Raji (cell line): ENCODE measurements around the gene TRIM45.

Experiments
- POLR2A ChIP-seq: IDR thresholded peaks from 2 replicates; pipeline ENCODE4 v1.6.1; 2011; ENCODE audit warnings: low read depth, low read length, control low read depth; ENCODE audit not compliant: insufficient read depth

TRIM45 gene

GRCh38 chr1:117138561-117138960, 17.0 kb upstream of the TRIM45 start:
- no peak for TF ChIP-seq POLR2A

GRCh38 chr1:117138106-117138505, 16.6 kb upstream of the TRIM45 start:
- no peak for TF ChIP-seq POLR2A

- no peak for TF ChIP-seq POLR2A
Observed at GRCh38 chr1:117137281-117137855, 15.8 kb upstream of the TRIM45 start.

GRCh38 chr1:117136749-117137148, 15.2 kb upstream of the TRIM45 start:
- TF ChIP-seq POLR2A: no peak

- no peak for TF ChIP-seq POLR2A
Observed at GRCh38 chr1:117135329-117135728, 13.8 kb upstream of the TRIM45 start.

GRCh38 chr1:117130526-117130925, 9.0 kb upstream of the TRIM45 start:
- no peak for TF ChIP-seq POLR2A

- no peak for TF ChIP-seq POLR2A
Observed at GRCh38 chr1:117128323-117129079, 7.0 kb upstream of the TRIM45 start.

GRCh38 chr1:117127795-117128194, 6.2 kb upstream of the TRIM45 start:
- TF ChIP-seq POLR2A: no peak

- no peak for TF ChIP-seq POLR2A
Observed at GRCh38 chr1:117124661-117125060, 3.1 kb upstream of the TRIM45 start.

- TF ChIP-seq POLR2A: no peak
Observed at GRCh38 chr1:117123274-117123673, 1.7 kb upstream of the TRIM45 start.

- no peak for TF ChIP-seq POLR2A
Observed at GRCh38 chr1:117122330-117123025, 929 bp upstream of the TRIM45 start.

GRCh38 chr1:117120774-117121588, 568 bp downstream of the TRIM45 start:
- TF ChIP-seq POLR2A: no peak

GRCh38 chr1:117118137-117118536, 3.4 kb downstream of the TRIM45 start:
- TF ChIP-seq POLR2A: no peak

- no peak for TF ChIP-seq POLR2A
Observed at GRCh38 chr1:117117697-117118096, 3.9 kb downstream of the TRIM45 start.

- no peak for TF ChIP-seq POLR2A
Observed at GRCh38 chr1:117116784-117117130, 4.8 kb downstream of the TRIM45 start.
